GM23248 (cell line): ENCODE measurements around the gene ZNF212. TPM values are rescaled to one million over a fixed set of nuclear protein-coding genes. Genes with fewer than 3 reads are reported as not detected.

Experiments used
- DNase-seq: peaks from one replicate; pipeline ENCODE4 v3.0.0-alpha.2; 2015
- H2AFZ ChIP-seq: fragments of 200-600 bp; sonication (generic); 2 replicates; pipeline ENCODE4 v1.6.1; 2016; ENCODE audit warnings: antibody characterized with exemption
- H3F3A ChIP-seq: fragments of 200-600 bp; sonication (generic); 2 replicates; pipeline ENCODE4 v1.6.1; 2016; ENCODE audit warnings: mild to moderate bottlenecking, antibody characterized with exemption, mixed run types; ENCODE audit not compliant: insufficient read depth
- H3K27ac ChIP-seq: fragments of 200-600 bp; sonication (generic); 2 replicates; pipeline ENCODE4 v1.5.1; 2016; ENCODE audit warnings: mild to moderate bottlenecking
- H3K27me3 ChIP-seq: fragments of 200-600 bp; sonication (generic); replicated peaks from 2 replicates; pipeline ENCODE4 v1.6.1; 2016; ENCODE audit warnings: mild to moderate bottlenecking; ENCODE audit not compliant: insufficient read depth
- H3K36me3 ChIP-seq: fragments of 200-600 bp; sonication (generic); 2 replicates; pipeline ENCODE4 v1.6.1; 2016; ENCODE audit warnings: low read depth, mild to moderate bottlenecking
- H3K4me1 ChIP-seq: fragments of 200-600 bp; sonication (generic); 2 replicates; pipeline ENCODE4 v1.6.1; 2016; ENCODE audit warnings: mild to moderate bottlenecking; ENCODE audit not compliant: insufficient read depth
- H3K4me2 ChIP-seq: fragments of 200-600 bp; sonication (generic); one replicate; pipeline ENCODE4 v1.6.1; 2016; ENCODE audit warnings: mild to moderate bottlenecking; ENCODE audit not compliant: unreplicated experiment
- H3K4me3 ChIP-seq: fragments of 200-600 bp; sonication (generic); 2 replicates; pipeline ENCODE4 v1.5.1; 2016; ENCODE audit warnings: mild to moderate bottlenecking
- H3K79me2 ChIP-seq: fragments of 200-600 bp; sonication (generic); 2 replicates; pipeline ENCODE4 v1.6.1; 2016; ENCODE audit warnings: mild to moderate bottlenecking; ENCODE audit not compliant: insufficient read depth
- H3K9ac ChIP-seq: fragments of 200-600 bp; sonication (generic); 2 replicates; pipeline ENCODE4 v1.6.1; 2016; ENCODE audit warnings: mild to moderate bottlenecking
- H3K9me2 ChIP-seq: fragments of 200-600 bp; sonication (generic); 2 replicates; pipeline ENCODE4 v1.6.1; 2016; ENCODE audit warnings: mixed run types, mild to moderate bottlenecking, moderate library complexity; ENCODE audit not compliant: insufficient read depth
- H3K9me3 ChIP-seq: fragments of 200-600 bp; sonication (generic); one replicate; pipeline ENCODE4 v1.6.1; 2017; ENCODE audit warnings: low read depth
- H4K20me1 ChIP-seq: fragments of 200-600 bp; sonication (generic); 2 replicates; pipeline ENCODE4 v1.6.0; 2016; ENCODE audit not compliant: insufficient read depth
- EZH2 ChIP-seq: fragments of 200-600 bp; sonication (generic); IDR thresholded peaks from 2 replicates; pipeline ENCODE4 v1.6.1; 2018; ENCODE audit warnings: antibody characterized with exemption, mild to moderate bottlenecking; ENCODE audit not compliant: insufficient read depth, poor library complexity, severe bottlenecking
- EZH2phosphoT487 ChIP-seq: fragments of 200-600 bp; sonication (generic); IDR thresholded peaks from 2 replicates; pipeline ENCODE4 v1.6.1; 2018; ENCODE audit warnings: antibody characterized with exemption, moderate library complexity, mild to moderate bottlenecking, low read depth; ENCODE audit not compliant: insufficient read depth
- WGBS, 2 experiments: methylation state at CpG; one replicate each; pipeline ENCODE4 v1.1.6; 2015 to 2017; ENCODE audit warnings: low lambda C conversion rate in 2 of 2, low coverage in 1 of 2; ENCODE audit errors: missing lambda C conversion rate in 2 of 2; 5-methylcytosine and 5-hydroxymethylcytosine counted together
- in situ Hi-C: fragments of 300-500 bp; cut with MboI; formaldehyde crosslinking; loops from 2 replicates; pipeline ENCODE4 v1.15.0; 2020
- polyA plus RNA-seq: library from polyadenylated mRNA; unstranded; fragments of >200 nt; fragmentation: Nextera tagmentation; extraction: Ambion mirVana; gene quantifications from 2 replicates; pipeline ENCODE4 v1.2.1, GENCODE V29; 2016
- total RNA-seq: library from RNA; depleted of rRNA; stranded (reverse); fragments of >200 nt; shearing (Covaris generic); gene quantifications from 2 replicates; pipeline ENCODE4 v1.2.3, GENCODE V29; 2014

Gene ZNF212
- total and polyA plus RNA-seq, 2 experiments from 2014 or later: 4.1 to 5.3 TPM

- no peak for TF ChIP-seq EZH2
- TF ChIP-seq EZH2phosphoT487: no peak
- Histone ChIP-seq H3K27ac (peak overlapping the region; percentile 45), H3K79me2 (no peaks in the 10 kb centered on the region), H3F3A (peaks cover 33% of the 10 kb centered on the region), H3K9me2 (no peaks in the 10 kb centered on the region), H4K20me1 (no peaks in the 10 kb centered on the region), H3K4me1 (peaks cover 15% of the 10 kb centered on the region), H3K36me3 (peaks cover 12% of the 10 kb centered on the region; the same call in 1 of the 2 replicates), H3K9ac (no peak overlapping the region), H3K27me3 (no peaks in the 10 kb centered on the region), H3K4me2 (no peak overlapping the region), H3K9me3 (no peaks in the 10 kb centered on the region), H2AFZ (no peak overlapping the region), H3K4me3 (no peak overlapping the region)
- WGBS, 2 experiments: 100% methylated on average over 2 of the region's 2 CpGs
- in situ Hi-C loops: no loop called here
- peak; percentile 67 for DNase-seq
Observed at GRCh38 chr7:149257146-149257545, 17.7 kb downstream of the ZNF212 start.

- Histone ChIP-seq H3K79me2 (peaks cover 33% of the 10 kb centered on the region), H3K4me3 (peak overlapping the region; percentile 72), H3K4me2 (peak overlapping the region; percentile 87), H3K9me3 (no peaks in the 10 kb centered on the region), H3K27me3 (no peaks in the 10 kb centered on the region), H3K36me3 (no peaks in the 10 kb centered on the region), H3K4me1 (peaks cover 29% of the 10 kb centered on the region), H4K20me1 (no peaks in the 10 kb centered on the region), H3K27ac (peak overlapping the region; percentile 96), H3F3A (peaks cover 29% of the 10 kb centered on the region), H3K9me2 (no peaks in the 10 kb centered on the region), H3K9ac (peak overlapping the region; percentile 89), H2AFZ (peak overlapping the region; percentile 83)
- WGBS, 2 experiments: 2% methylated on average over 16 of the region's 16 CpGs
- in situ Hi-C loops: no loop called here
- TF ChIP-seq EZH2phosphoT487 (no peak), EZH2 (no peak)
- peak; percentile 91 for DNase-seq
Observed at GRCh38 chr7:149261316-149261828, 21.9 kb downstream of the ZNF212 start.

- DNase-seq: peak; percentile 97
- in situ Hi-C loops: no loop called here
- Histone ChIP-seq H3K4me1 (peaks cover 27% of the 10 kb centered on the region), H3K27ac (peak within 1 kb of the TSS; percentile 96), H3F3A (peaks cover 23% of the 10 kb centered on the region), H3K4me3 (peak within 1 kb of the TSS; percentile 72), H3K79me2 (peaks cover 36% of the 10 kb centered on the region), H3K9me2 (no peaks in the 10 kb centered on the region), H3K4me2 (peak within 1 kb of the TSS; percentile 87), H3K27me3 (no peaks in the 10 kb centered on the region), H3K9me3 (no peaks in the 10 kb centered on the region), H3K9ac (peak within 1 kb of the TSS; percentile 89), H4K20me1 (no peaks in the 10 kb centered on the region), H3K36me3 (no peaks in the 10 kb centered on the region), H2AFZ (peak within 1 kb of the TSS; percentile 83)
- TF ChIP-seq EZH2 (no peak), EZH2phosphoT487 (no peak)
- 0 to 2% methylated on average over 40 to 46 of the region's 115 CpGs for WGBS, 2 experiments
Observed at GRCh38 chr7:149261829-149262617, 22.6 kb downstream of the ZNF212 start, which contains the start of gene ZNF783. Gene ZNF783, plus strand, starts transcription at chr7:149262196. Its CDS starts 138 bp downstream, at chr7:149262334.

- in situ Hi-C loops: no loop called here
- no peak overlapping the region for H3K27ac ChIP-seq
- H2AFZ ChIP-seq: no peak overlapping the region
- H3K27me3 ChIP-seq: no peaks in the 10 kb centered on the region
- TF ChIP-seq EZH2phosphoT487 (no peak), EZH2 (no peak)
- H3F3A ChIP-seq: peaks cover 4% of the 10 kb centered on the region
- H3K4me3 ChIP-seq: no peak overlapping the region
- no peak overlapping the region for H3K4me2 ChIP-seq
- no peak overlapping the region for H3K9ac ChIP-seq
- 96 to 98% methylated on average over 16 to 21 of the region's 21 CpGs for WGBS, 2 experiments
- no peaks in the 10 kb centered on the region for H3K9me2 ChIP-seq
- H3K9me3 ChIP-seq: no peaks in the 10 kb centered on the region
- no peaks in the 10 kb centered on the region for H4K20me1 ChIP-seq
- H3K4me1 ChIP-seq: peaks cover 13% of the 10 kb centered on the region
- H3K36me3 ChIP-seq: peaks cover 29% of the 10 kb centered on the region
- DNase-seq: no peak
- H3K79me2 ChIP-seq: peaks cover 74% of the 10 kb centered on the region
Observed at GRCh38 chr7:149266451-149266850, 27.0 kb downstream of the ZNF212 start.
